ENCODE measurements around the gene XAGE2. TPM values are rescaled to one million over a fixed set of nuclear protein-coding genes. Genes with fewer than 3 reads are reported as not detected.

XAGE2 gene
- total RNA-seq, 2 donors from 2014 or later: not detected

GRCh38 chrX:52424656-52425055 is 55.8 kb downstream of the XAGE2 start:
- Histone ChIP-seq H3K27me3 (no peaks in the 10 kb centered on the region), H3K9me3 (no peaks in the 10 kb centered on the region), H3K4me3 (no peak overlapping the region), H3K27ac (no peak overlapping the region), H3K4me1 (no peaks in the 10 kb centered on the region), H3K36me3 (no peaks in the 10 kb centered on the region), H3K9ac (ENCODE audit: low read depth in 2 of 2, low read length in 2 of 2) (no peak overlapping the region)
- intact Hi-C loops (cut with DNase I): no loop called here
- no peak for DNase-seq
- TF ChIP-seq CTCF (IDR thresholded peaks at IDR 0.05): no peak

Small RNAs within 50 kb of the gene (microRNA-seq; reads per million reads assigned to microRNA genes)
- not detected for gene MIR8088

Other genes starting within 250 kb of the XAGE2 start
- 1 to 10 TPM; 1.8 to 1.9 TPM for gene MAGED4, start 184.1 kb upstream of the XAGE2 start, total RNA-seq
- not detected for gene XAGE1A, start 126.8 kb downstream of the XAGE2 start, total RNA-seq
- not detected for gene XAGE1B, start 148.0 kb downstream of the XAGE2 start, total RNA-seq

All from colonic mucosa (tissue), 4 donors.